Amniotic epithelial cell (primary cell): ENCODE results near the gene GPR108.
"Not testable (repeated sequence)": the region's sequence is repeated elsewhere in the genome, so short reads cannot be mapped to it uniquely, and the experiment has no call there.

Source experiments
- DNase-seq: peaks from one replicate; pipeline ENCODE4 v3.0.0-alpha.2; 2010; ENCODE audit warnings: low read depth

Gene GPR108

DNA sequence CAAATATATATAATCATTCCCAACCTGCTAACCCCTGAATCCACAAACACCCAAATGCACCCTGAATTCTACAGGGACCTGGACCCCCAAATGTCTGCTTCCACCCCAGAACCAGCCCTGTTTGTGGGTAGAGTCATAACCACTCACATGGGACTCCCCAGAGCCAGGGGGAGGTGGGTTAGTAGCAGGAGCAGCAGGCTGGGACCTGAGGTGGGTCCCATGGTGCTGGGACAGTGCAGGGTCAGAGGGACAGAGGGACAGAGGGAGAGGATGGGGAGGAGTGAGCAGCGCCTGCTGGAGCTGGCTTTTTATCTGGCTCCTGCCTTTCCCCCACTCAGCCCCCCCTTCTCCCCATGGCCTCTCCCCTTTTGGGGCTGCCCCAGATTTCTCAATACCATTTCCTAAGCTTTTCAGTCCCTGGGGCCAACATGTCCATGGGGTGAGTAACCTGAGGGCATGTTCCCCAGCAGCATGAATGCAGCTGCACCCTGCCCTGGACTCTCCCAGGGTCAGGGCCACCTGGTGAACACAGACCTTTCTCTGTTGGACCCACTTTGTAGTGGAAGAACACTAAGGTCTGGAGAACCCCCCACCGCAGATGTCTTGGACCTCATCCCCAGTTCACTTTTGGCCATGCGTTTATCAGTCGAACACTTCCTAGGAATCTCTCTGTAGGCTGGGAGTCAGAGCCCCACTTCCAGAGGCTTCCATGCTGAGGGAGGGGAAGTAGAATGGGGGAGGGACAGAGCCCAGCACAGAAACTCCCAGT is 16.8 kb downstream of the GPR108 start, which contains the start of gene C3:
C3 (minus strand) TSS at position 282 of the 769 bp plus-strand sequence; CDS start at position 221, 61 bp downstream.
- DNase-seq, result peak; percentile 95

GRCh38 chr19:6719992-6720368 is 17.4 kb downstream of the GPR108 start:
- DNase-seq, result no peak

DNA sequence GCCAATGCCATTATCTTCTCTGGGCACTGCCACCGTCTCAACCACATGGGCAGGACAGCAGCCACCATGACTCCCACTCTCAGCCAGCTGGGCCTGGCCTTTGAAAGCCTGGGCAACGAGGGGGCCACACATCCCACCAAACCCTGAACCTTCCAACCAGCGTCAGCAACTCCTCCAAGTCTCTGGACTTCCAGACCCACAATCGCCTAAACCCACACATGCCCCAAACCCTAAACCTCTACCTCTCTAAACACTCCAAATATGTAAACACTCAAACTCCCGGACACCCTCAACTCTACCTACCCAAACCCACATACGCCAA is 17.9 kb downstream of the GPR108 start:
- DNase-seq, result no peak

GRCh38 chr19:6718741-6719539 is 18.4 kb downstream of the GPR108 start:
- DNase-seq, result peak; percentile 75

DNA sequence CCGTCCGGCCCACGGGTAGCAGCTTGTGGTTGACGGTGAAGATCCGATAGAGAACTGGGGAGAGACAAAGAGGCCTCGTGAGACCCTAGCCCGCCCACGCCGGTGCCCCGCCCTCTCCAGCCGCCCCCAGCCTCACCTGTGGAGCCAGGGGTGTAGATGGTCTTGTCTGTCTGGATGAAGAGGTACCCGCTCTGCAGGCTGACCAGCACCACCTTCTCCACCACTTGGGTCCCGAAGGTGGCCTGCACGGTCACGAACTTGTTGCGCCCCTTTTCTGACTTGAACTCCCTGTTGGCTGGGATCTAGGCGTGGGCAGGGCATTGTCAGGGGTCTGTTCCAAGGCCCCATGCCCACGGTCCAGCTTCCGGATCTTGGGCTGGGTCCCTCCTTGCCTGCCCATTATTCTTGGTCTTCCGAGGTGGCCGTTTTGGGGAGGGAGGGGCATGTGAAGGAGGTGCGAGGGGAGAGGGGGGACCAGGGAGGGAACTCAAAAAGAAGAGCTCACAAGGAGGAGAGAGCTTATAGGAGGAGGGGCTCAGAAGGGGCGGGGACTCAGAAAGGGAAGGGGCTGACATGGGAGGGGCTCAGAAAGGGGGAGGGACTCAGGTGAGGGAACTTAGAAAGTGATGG is 19.2 kb downstream of the GPR108 start:
- DNase-seq, result no peak

DNA sequence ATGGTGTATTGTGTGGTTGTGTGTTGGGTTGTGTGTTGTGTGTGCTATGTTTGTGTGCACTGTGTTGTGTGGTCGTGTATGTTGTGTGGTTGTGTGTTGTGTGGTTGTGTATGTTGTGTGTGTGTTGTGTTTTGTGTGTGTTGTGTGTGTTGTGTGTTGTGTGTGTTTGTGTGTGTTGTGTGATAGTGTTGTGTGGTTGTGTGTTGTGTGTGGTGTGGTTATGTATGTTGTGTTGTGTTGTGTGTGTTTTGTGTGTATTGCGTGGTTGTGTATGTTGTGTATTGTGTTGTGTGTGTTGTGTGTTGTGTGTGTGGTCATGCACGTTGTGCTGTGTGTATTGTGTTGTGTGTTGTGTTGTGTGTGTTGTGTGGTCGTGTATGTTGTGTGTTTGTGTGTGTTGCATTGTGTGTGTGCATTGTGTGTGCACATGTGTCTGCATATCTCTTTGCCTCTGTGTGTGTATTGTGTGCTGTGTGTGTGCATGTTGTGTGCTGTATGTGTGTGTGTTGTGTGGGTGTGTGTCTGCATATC is 19.9 kb downstream of the GPR108 start:
- peak; percentile 59 for DNase-seq

DNA sequence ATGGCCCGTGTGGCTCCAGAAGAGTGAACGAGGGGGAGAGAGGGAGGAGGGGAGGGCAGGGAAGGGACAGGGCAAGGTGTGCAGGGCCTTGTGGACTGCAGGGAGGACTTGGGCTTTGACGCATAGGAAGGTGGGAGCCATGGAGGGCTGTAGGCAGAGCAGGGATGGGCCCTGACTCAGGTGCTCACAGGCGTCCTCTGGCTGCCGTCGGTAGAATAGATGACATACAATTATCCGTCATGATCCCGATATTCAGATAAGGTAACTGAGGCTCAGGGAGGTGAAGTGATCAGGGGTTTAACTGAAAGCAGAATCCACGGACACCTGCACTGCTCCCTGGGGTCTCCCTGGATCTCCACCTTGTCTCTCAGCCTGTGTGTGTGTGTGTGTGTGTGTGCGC is 20.3 kb downstream of the GPR108 start:
- DNase-seq, result no peak

DNA sequence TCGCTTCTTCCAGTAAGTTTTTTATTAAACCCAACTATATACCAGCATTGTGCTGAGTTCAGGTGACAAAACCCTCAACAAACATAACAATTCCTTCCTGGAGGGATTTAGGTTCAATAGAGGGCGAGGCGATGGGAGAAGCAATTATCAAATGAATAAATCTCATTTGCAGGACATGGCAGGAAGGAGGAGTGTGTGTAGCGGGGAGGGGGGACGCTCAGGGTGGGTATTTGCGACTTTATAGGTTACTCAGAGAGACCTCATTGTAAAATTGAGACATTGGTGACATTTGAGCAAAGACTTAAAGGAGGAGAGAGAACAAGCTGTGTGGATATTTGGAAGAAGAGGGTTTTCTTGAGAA is 20.8 kb downstream of the GPR108 start:
- no peak for DNase-seq

GRCh38 chr19:6714749-6715555 is 22.4 kb downstream of the GPR108 start:
- DNase-seq, result no peak

DNA sequence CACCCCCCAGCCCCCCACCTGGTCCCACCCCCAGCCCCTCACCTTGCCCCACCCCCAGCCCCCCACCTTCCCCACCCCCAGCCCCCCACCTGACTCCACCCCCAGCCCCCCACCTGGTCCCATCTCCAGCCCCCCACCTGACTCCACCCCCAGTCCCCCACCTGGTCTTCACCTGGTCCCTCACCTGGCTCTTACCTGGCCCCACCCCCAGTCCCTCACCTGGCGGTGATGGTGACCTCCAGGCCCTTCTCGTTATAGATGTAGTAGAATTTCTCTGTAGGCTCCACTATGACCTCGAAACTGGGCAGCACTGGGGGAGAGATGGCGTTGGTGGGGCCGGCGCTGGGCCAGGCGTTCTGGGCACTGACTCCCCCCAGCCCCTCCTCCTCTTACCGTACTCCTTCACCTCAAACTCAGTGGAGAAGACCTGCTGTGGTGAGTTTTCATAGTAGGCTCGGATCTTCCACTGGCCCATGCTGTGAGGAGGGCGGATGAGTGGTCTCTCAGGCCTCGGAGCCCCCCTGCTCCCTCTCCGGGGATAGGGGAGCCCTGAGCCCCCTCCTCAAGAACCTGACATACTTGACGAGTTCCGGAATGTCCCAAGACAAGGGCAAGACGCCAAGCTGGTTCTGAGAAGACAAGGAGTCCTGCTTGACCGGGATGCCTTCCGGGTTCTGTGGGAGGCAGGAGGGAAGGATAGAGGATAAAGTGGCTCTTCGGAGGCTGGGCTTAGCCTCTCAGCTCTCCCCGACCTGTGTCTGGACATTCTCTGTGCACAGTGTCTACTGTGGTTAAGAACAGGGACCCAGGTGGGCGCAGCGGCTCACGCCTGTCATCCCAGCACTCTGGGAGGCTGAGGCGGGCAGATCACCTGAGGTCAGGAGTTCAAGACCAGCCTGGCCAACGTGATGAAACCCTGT is 23.3 kb downstream of the GPR108 start:
- DNase-seq, result no peak

DNA sequence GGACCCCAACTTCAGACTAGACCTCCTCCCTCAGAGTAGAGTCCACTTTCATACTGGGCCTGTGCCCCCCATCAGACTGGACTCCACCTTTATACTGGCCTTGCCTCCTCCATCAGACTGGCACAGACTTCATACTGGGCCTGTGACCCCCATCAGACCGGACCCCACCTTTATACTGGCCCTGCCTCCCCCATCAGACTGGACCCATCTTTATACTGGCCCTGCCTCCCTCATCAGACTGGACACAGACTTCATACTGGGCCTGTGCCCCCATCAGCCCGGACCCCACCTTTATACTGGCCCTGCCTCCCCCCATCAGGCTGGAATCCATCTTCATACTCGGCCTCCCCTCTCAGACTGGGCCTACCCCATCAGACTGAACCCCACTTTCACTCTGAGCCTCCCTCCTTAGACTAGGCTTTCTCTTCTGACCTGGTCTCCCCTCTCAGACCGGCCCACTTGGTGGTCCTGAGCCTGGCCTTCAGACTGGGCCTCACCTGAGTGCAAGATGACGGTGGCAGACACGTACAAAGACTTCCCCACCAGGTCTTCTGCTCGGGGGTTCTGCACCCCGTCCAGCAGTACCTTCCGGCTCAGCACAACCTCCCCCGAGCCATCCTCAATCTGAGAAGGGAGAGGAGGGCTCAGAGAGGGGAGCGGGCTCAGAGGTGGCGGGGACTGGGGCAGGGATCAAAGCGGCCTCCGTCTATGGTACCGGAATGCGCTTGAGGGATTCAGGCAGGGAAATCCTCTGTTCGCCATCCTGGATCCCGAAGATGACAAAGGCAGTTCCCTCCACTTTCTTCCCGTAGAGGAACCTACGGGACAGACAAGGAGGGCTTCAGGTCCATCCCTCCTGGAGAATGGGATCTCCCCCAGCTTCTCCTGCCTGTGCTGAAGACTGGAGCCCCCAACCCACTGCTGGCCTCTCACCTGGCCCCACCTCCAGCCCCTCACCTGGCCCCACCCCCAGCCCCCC is 24.4 kb downstream of the GPR108 start:
- DNase-seq, result no peak

- DNase-seq, result no peak
These were observed 25.1 kb downstream of the GPR108 start for GRCh38 chr19:6712231-6712630.

DNA sequence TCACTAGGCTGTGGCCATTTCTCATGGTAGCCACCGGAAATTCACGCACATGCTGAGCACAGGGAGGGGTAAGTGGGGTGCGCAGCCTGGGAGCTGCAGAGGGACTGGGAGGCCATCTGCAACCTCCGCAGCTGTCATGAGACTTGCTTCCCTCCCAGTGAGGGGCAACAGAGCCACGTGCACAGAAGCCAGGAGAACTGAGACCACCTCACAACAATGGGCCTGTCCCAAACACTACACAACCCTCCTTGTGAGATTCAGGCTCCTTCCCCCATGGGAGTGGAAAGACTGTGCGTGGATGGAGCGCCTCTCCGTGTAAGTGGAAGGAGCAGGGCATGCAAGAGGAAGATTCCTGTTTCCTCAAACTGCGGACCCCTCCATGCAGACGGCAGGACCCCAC is 25.8 kb downstream of the GPR108 start:
- no peak for DNase-seq

GRCh38 chr19:6711078-6711361 is 26.4 kb downstream of the GPR108 start:
- no peak for DNase-seq

GRCh38 chr19:6710273-6711077 is 26.9 kb downstream of the GPR108 start:
- DNase-seq, result no peak

DNA sequence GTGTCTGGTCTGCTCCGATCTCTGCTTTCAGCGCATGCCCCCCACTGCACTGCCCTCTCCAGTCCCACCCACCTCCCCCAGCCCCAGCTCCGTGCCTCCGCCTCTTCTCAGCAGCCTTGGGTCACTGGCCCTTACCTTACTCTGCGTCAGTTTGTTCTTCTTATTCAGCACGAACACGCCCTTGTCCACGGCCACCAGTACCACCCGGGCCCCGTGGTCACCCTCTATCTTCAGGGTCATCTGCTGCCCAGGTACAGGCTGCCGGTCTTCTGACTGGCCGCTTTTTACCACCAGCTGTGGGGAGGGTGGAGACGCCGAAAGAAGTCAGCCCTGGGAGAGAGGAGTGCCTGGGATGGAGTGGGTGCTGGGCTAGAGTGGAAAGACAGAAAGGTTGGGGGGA is 27.8 kb downstream of the GPR108 start:
- no peak for DNase-seq

GRCh38 chr19:6708913-6709312 is 28.5 kb downstream of the GPR108 start:
- DNase-seq, result not testable (repeated sequence)

GRCh38 chr19:6708346-6708745 is 29.0 kb downstream of the GPR108 start:
- DNase-seq, result no peak

DNA sequence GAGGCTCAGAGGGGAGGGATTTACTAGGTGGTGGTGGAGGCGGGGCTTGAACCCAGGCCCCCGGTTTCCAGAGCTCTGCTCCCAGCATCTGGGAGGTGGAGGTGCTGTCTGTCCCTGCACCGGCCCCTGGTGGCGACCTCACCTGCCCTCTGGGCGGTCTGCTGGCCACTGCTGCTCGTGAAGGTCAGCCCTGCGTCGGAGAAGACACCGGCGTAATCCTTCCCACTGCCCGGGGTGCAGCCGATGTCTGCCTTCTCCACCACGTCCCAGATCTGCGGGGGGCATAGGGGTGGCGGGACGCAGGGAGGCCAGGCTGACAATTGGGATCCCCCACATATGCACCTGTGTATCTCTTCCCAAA is 29.7 kb downstream of the GPR108 start:
- no peak for DNase-seq
